HG03039 (cell line): ENCODE results near the gene MCAM.

Experiments used
- ATAC-seq: cut with Tn5 transposase; IDR thresholded peaks from one replicate; pipeline ENCODE4 v1.9.1; 2021; ENCODE audit warnings: mild to moderate bottlenecking, moderate library complexity; ENCODE audit not compliant: unreplicated experiment

MCAM gene

GRCh38 chr11:119266517-119267255 lies 50.2 kb downstream of the MCAM start:
- ATAC-seq: no peak

- no peak for ATAC-seq
Observed at GRCh38 chr11:119266063-119266462, 50.9 kb downstream of the MCAM start.

GRCh38 chr11:119263352-119263940 lies 53.5 kb downstream of the MCAM start:
- ATAC-seq: no peak

GRCh38 chr11:119262668-119263351 lies 54.1 kb downstream of the MCAM start:
- ATAC-seq: peak; percentile 44

GRCh38 chr11:119258983-119259382 lies 57.9 kb downstream of the MCAM start:
- ATAC-seq: no peak
